H9 (cell line): ENCODE measurements around the gene ETFA. TPM values are rescaled to one million over a fixed set of nuclear protein-coding genes. Genes with fewer than 3 reads are reported as not detected.

Experiments
- DNase-seq: peaks from one replicate; pipeline ENCODE4 v3.0.0-alpha.2; 2017
- H2AFZ ChIP-seq: one replicate; pipeline ENCODE4 v1.6.1; 2013; ENCODE audit warnings: mild to moderate bottlenecking, low read length, control low read depth, moderate library complexity
- H2AK5ac ChIP-seq: 2 replicates; pipeline ENCODE4 v1.6.1; 2013; ENCODE audit warnings: low read length, control low read depth, mixed read lengths; ENCODE audit not compliant: insufficient read length
- H2BK120ac ChIP-seq: one replicate; pipeline ENCODE4 v1.6.1; 2013; ENCODE audit warnings: low read depth, mild to moderate bottlenecking, low read length, control low read depth, inconsistent platforms; ENCODE audit not compliant: poor library complexity, severe bottlenecking
- H2BK12ac ChIP-seq: 2 replicates; pipeline ENCODE4 v1.6.1; 2013; ENCODE audit warnings: low read length, control low read depth, mixed read lengths, low read depth; ENCODE audit not compliant: insufficient read length
- H2BK15ac ChIP-seq: 2 replicates; pipeline ENCODE4 v1.6.1; 2013; ENCODE audit warnings: low read depth, low read length, control low read depth
- H2BK20ac ChIP-seq: one replicate; pipeline ENCODE4 v1.6.1; 2013; ENCODE audit warnings: low read depth, mild to moderate bottlenecking, low read length, control low read depth, inconsistent platforms; ENCODE audit not compliant: poor library complexity, severe bottlenecking
- H2BK5ac ChIP-seq: 2 replicates; pipeline ENCODE4 v1.6.1; 2013; ENCODE audit warnings: low read length, control low read depth, mixed read lengths; ENCODE audit not compliant: insufficient read length
- H3K14ac ChIP-seq: 2 replicates; pipeline ENCODE4 v1.6.1; 2013; ENCODE audit warnings: low read length, control low read depth; ENCODE audit not compliant: insufficient read depth
- H3K18ac ChIP-seq: 2 replicates; pipeline ENCODE4 v1.6.1; 2013; ENCODE audit warnings: low read depth, mild to moderate bottlenecking, mixed read lengths, low read length, control low read depth; ENCODE audit not compliant: insufficient read length
- H3K23ac ChIP-seq: 2 replicates; pipeline ENCODE4 v1.6.1; 2013; ENCODE audit warnings: low read length, control low read depth, mixed read lengths, low read depth; ENCODE audit not compliant: insufficient read length
- H3K23me2 ChIP-seq: 2 replicates; pipeline ENCODE4 v1.6.1; 2013; ENCODE audit warnings: low read depth, mild to moderate bottlenecking, mixed read lengths, low read length, control low read depth; ENCODE audit not compliant: insufficient read length, poor library complexity, severe bottlenecking
- H3K27ac ChIP-seq: 2 replicates; pipeline ENCODE4 v1.5.1; 2013; ENCODE audit warnings: low read length, control low read depth, mixed read lengths, low read depth; ENCODE audit not compliant: insufficient read length
- H3K27me3 ChIP-seq: 2 replicates; pipeline ENCODE4 v1.6.1; 2013; ENCODE audit warnings: low read length, control low read depth, inconsistent platforms; ENCODE audit not compliant: insufficient read depth
- H3K4ac ChIP-seq: 2 replicates; pipeline ENCODE4 v1.6.1; 2013; ENCODE audit warnings: low read depth, mild to moderate bottlenecking, control low read depth, inconsistent platforms, low read length, moderate library complexity
- H3K4me1 ChIP-seq: 2 replicates; pipeline ENCODE4 v1.6.1; 2013; ENCODE audit warnings: low read length, control low read depth, inconsistent platforms; ENCODE audit not compliant: insufficient read depth
- H3K4me2 ChIP-seq: 2 replicates; pipeline ENCODE4 v1.6.1; 2013; ENCODE audit warnings: low read length, control low read depth, mixed read lengths; ENCODE audit not compliant: insufficient read length, insufficient read depth
- H3K56ac ChIP-seq: 2 replicates; pipeline ENCODE4 v1.6.1; 2013; ENCODE audit warnings: low read depth, mild to moderate bottlenecking, mixed read lengths, low read length, control low read depth; ENCODE audit not compliant: insufficient read length
- H3K79me1 ChIP-seq: 2 replicates; pipeline ENCODE4 v1.6.1; 2013; ENCODE audit warnings: low read depth, mild to moderate bottlenecking, moderate library complexity, low read length, control low read depth, inconsistent platforms; ENCODE audit not compliant: insufficient read depth, poor library complexity, severe bottlenecking
- H3K79me2 ChIP-seq: 2 replicates; pipeline ENCODE4 v1.6.1; 2013; ENCODE audit warnings: low read length, control low read depth, inconsistent platforms; ENCODE audit not compliant: insufficient read depth
- H3K9ac ChIP-seq: 2 replicates; pipeline ENCODE4 v1.6.1; 2013; ENCODE audit warnings: low read length, control low read depth, mixed read lengths; ENCODE audit not compliant: insufficient read length; ENCODE audit errors: extremely low read depth
- H3K9me3 ChIP-seq: one replicate; pipeline ENCODE4 v1.6.1; 2013; ENCODE audit warnings: low read depth, low read length, inconsistent platforms; ENCODE audit not compliant: control insufficient read depth
- H3T11ph ChIP-seq: one replicate; pipeline ENCODE4 v1.6.1; 2013; ENCODE audit warnings: mild to moderate bottlenecking, low read length, control low read depth, inconsistent platforms
- H4K20me1 ChIP-seq: one replicate; pipeline ENCODE4 v1.6.1; 2013; ENCODE audit not compliant: control insufficient read depth, insufficient read length, insufficient read depth
- H4K5ac ChIP-seq: 2 replicates; pipeline ENCODE4 v1.6.1; 2013; ENCODE audit warnings: low read depth, mild to moderate bottlenecking, mixed read lengths, low read length, control low read depth; ENCODE audit not compliant: insufficient read length
- H4K8ac ChIP-seq: replicated peaks from 2 replicates; pipeline ENCODE4 v1.6.1; 2013; ENCODE audit warnings: low read length, control low read depth, mixed read lengths, low read depth; ENCODE audit not compliant: insufficient read length
- H4K91ac ChIP-seq: 2 replicates; pipeline ENCODE4 v1.6.1; 2013; ENCODE audit warnings: low read depth, mild to moderate bottlenecking, moderate library complexity, mixed read lengths, low read length, control low read depth; ENCODE audit not compliant: insufficient read length
- H3K27ac Mint-ChIP-seq, 3 experiments: 2 replicates in 2 of 3; 3 replicates in 1 of 3; pipeline ENCODE4 v1.8.0; 2020 to 2021; ENCODE audit warnings: mixed read lengths in 3 of 3, mild to moderate bottlenecking in 1 of 3, moderate library complexity in 1 of 3
- H3K27me3 Mint-ChIP-seq: 2 replicates; pipeline ENCODE4 v1.8.0; 2021; ENCODE audit warnings: low read depth, mild to moderate bottlenecking, moderate library complexity, mixed read lengths
- H3K36me3 Mint-ChIP-seq, 3 experiments: 2 replicates in 2 of 3; 3 replicates in 1 of 3; pipeline ENCODE4 v1.8.0; 2020 to 2021; ENCODE audit warnings: low read depth in 3 of 3, mixed read lengths in 3 of 3; ENCODE audit not compliant: insufficient read depth in 1 of 3
- H3K4me1 Mint-ChIP-seq, 2 experiments: 2 replicates each; pipeline ENCODE4 v1.8.0; 2020; ENCODE audit warnings: mixed read lengths in 2 of 2
- H3K4me3 Mint-ChIP-seq, 2 experiments: 2 replicates in 1 of 2; 3 replicates in 1 of 2; pipeline ENCODE4 v1.8.0; 2020 to 2021; ENCODE audit warnings: mild to moderate bottlenecking in 2 of 2, mixed read lengths in 2 of 2, moderate library complexity in 1 of 2
- H3K9me3 Mint-ChIP-seq, 2 experiments: 2 replicates in 1 of 2; 3 replicates in 1 of 2; pipeline ENCODE4 v1.8.0; 2020; ENCODE audit warnings: mild to moderate bottlenecking in 2 of 2, mixed read lengths in 2 of 2, moderate library complexity in 1 of 2
- CTCF ChIP-seq: fragments of 200-600 bp; sonication (generic); conservative IDR thresholded peaks from 3 replicates; pipeline ENCODE4 v1.8.0; 2021; ENCODE audit warnings: antibody characterized with exemption, mild to moderate bottlenecking
- WGBS: extraction: QIAGEN DNeasy Blood & Tissue Kit; methylation state at CpG from one replicate; pipeline ENCODE4 v1.1.7; 2013; ENCODE audit warnings: missing lambda C conversion rate, low lambda C conversion rate, mixed read lengths; ENCODE audit not compliant: insufficient read length; ENCODE audit errors: extremely low coverage; 5-methylcytosine and 5-hydroxymethylcytosine counted together
- total RNA-seq: library from RNA; stranded (reverse); gene quantifications from 2 replicates; pipeline ENCODE4 v1.2.1, GENCODE V29; 2021

Gene ETFA
- total RNA-seq, 1 experiment from 2014 or later = 109 TPM

GRCh38 chr15:76282465-76282864, 28.8 kb downstream of the ETFA start:
- H3K56ac ChIP-seq = no peak overlapping the region
- H3K4me1 ChIP-seq = no peaks in the 10 kb centered on the region
- H4K91ac ChIP-seq = no peak overlapping the region
- no peaks in the 10 kb centered on the region for H4K20me1 ChIP-seq
- H3K27ac ChIP-seq = no peak overlapping the region
- H2BK12ac ChIP-seq = no peak overlapping the region
- H3K27me3 ChIP-seq = no peaks in the 10 kb centered on the region
- no peak overlapping the region for H3K9ac ChIP-seq
- H3K4me2 ChIP-seq = no peak overlapping the region
- Mint-ChIP-seq H3K27me3 (no peaks in the 10 kb centered on the region), H3K27ac (no peak overlapping the region), H3K9me3 (no peaks in the 10 kb centered on the region), H3K4me3 (no peak overlapping the region), H3K36me3 (peaks cover 7 to 56% (median 25%) of the 10 kb centered on the region in 3 experiments; a peak in 6 of 7 replicates), H3K4me1 (no peaks in the 10 kb centered on the region)
- H2BK120ac ChIP-seq = no peak overlapping the region
- no CpG with 5 or more reads among the region's 3 CpGs for WGBS
- H3K23ac ChIP-seq = no peak overlapping the region
- no peak overlapping the region for H3K18ac ChIP-seq
- no peaks in the 10 kb centered on the region for H3K23me2 ChIP-seq
- no peaks in the 10 kb centered on the region for H3K79me2 ChIP-seq
- no peak overlapping the region for H3K14ac ChIP-seq
- no peak overlapping the region for H2AK5ac ChIP-seq
- H4K5ac ChIP-seq = no peak overlapping the region
- no peak for DNase-seq
- H2BK20ac ChIP-seq = no peak overlapping the region
- no peak overlapping the region for H2BK5ac ChIP-seq
- H3K79me1 ChIP-seq = no peaks in the 10 kb centered on the region
- H2AFZ ChIP-seq = no peak overlapping the region
- no peak overlapping the region for H4K8ac ChIP-seq
- TF ChIP-seq CTCF = no peak
- no peak overlapping the region for H3T11ph ChIP-seq
- no peaks in the 10 kb centered on the region for H3K9me3 ChIP-seq
- no peak overlapping the region for H2BK15ac ChIP-seq
- H3K4ac ChIP-seq = no peak overlapping the region
